GM21717 (cell line): ENCODE results near the gene OR6Y1.

Experiments
- ATAC-seq: cut with Tn5 transposase; IDR thresholded peaks from one replicate; pipeline ENCODE4 v1.9.1; 2021; ENCODE audit warnings: mild to moderate bottlenecking, moderate library complexity; ENCODE audit not compliant: unreplicated experiment

The OR6Y1 gene

GRCh38 chr1:158507511-158507910, 46.7 kb downstream of the OR6Y1 start:
- no peak for ATAC-seq

DNA sequence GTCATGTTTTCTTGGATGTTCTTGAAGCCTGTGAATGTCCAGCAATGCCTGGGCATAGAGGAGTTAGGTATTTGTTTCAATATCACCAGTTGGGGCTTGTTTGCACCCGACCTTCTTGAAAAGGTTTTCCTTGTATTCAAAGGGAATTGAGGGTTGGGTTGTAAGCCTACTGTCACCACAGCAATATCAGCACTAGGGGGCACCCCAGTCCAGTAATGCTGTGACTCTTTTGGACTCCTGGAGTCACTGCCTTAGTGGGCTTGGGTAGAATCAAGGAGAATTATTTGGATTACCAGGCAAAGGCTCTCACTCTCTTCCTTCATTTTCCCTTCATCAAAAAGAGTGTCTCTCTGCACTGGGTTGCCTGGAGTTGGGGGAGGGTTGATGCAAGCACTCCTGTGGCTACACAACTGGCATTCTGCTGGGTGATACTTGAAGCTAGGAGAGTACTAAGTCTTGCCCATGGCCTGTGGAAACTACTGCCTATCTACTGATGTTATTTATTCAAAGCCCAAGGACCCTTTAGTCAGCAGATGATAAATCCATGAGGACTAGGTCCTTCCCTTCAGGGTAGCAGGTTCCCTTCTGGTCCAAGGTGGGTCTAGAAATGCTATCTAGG, 47.7 kb downstream of the OR6Y1 start:
- ATAC-seq: no peak

- ATAC-seq: no peak
Measured at GRCh38 chr1:158496374-158496773, 57.8 kb downstream of the OR6Y1 start.

GRCh38 chr1:158494796-158495195, 59.4 kb downstream of the OR6Y1 start:
- ATAC-seq: no peak
